ENCODE data around the gene COCH. TPM values are rescaled to one million over a fixed set of nuclear protein-coding genes. Genes with fewer than 3 reads are reported as not detected.

COCH gene
- total and polyA plus RNA-seq, 8 donors: 0.55 to 2.0 (median 1.4) TPM

DNA sequence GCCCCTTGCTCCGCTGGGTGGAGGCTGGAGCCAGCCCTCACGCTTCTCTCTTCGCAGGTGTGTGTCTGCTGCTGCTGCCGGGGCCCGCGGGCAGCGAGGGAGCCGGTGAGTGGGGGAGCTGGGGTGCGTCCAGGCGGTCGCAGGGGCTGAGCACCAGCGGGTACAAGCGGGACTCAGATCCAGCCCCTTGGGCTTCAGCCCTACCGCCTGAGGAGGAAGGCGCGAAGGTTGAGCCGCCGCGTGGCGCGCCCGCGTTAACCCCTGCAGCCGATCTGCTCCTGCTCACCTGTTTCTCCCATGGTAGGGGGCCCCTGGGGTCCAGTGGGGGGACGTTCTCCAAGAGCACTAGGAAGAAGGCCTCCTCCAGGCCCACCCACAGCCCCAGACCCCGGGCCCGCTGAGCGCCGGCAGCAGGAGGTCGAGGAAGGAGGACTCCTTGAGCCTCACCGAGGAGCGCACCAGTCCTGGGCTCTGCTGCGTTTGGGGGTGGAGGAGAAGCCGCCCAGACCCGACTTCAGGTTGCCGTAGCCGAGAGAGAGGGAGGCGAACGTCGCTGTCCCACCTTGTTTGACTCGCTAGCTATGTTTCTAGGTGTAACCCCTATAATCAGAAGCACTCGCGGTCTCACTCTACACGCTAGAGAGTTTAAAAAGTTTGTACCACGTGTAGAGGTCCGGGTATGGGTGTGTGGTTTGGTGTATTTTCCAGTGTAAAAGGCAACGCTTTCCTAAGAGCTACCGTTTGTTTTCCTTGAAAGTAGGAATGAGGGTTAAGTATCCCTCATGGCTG, 834 bp downstream of the COCH start:
- Histone ChIP-seq H3K4me3 (peak overlapping the region; percentile 28 to 48), H3K27ac (no peak overlapping the region), H3K4me1 (peaks cover 10 to 18% of the 10 kb centered on the region in 2 donors), H3K27me3 (peaks cover 40 to 76% of the 10 kb centered on the region in 2 donors), H3K9me3 (no peaks in the 10 kb centered on the region), H3K36me3 (no peaks in the 10 kb centered on the region)
- DNase-seq (peak in 1 of 4 donors; percentile 73), ATAC-seq (peak; percentile 43)
- TF ChIP-seq, protein P1, sequence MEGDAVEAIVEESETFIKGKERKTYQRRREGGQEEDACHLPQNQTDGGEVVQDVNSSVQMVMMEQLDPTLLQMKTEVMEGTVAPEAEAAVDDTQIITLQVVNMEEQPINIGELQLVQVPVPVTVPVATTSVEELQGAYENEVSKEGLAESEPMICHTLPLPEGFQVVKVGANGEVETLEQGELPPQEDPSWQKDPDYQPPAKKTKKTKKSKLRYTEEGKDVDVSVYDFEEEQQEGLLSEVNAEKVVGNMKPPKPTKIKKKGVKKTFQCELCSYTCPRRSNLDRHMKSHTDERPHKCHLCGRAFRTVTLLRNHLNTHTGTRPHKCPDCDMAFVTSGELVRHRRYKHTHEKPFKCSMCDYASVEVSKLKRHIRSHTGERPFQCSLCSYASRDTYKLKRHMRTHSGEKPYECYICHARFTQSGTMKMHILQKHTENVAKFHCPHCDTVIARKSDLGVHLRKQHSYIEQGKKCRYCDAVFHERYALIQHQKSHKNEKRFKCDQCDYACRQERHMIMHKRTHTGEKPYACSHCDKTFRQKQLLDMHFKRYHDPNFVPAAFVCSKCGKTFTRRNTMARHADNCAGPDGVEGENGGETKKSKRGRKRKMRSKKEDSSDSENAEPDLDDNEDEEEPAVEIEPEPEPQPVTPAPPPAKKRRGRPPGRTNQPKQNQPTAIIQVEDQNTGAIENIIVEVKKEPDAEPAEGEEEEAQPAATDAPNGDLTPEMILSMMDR (IDR thresholded peaks at IDR 0.05): no peak
- intact Hi-C loops (cut with DNase I): no loop called here

DNA sequence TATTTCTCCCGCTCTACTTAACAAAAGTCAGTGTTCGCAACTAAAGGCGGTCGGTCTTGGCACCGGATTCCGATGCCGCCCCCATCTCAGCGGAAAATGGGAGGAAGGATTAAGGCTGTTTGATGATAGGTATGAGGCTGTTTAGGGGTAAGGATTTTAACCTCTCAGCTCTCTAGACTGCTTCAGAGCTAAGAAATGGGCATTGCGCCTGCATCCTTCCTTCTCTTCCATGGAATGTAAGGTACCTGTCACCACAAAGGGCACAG, 1.4 kb downstream of the COCH start:
- TF ChIP-seq, protein P1 (IDR thresholded peaks at IDR 0.05): no peak
- Histone ChIP-seq H3K9me3 (no peaks in the 10 kb centered on the region), H3K4me3 (no peak overlapping the region), H3K4me1 (peaks cover 10 to 18% of the 10 kb centered on the region in 2 donors), H3K36me3 (no peaks in the 10 kb centered on the region), H3K27me3 (peaks cover 40 to 75% of the 10 kb centered on the region in 2 donors), H3K27ac (no peak overlapping the region)
- intact Hi-C loops (cut with DNase I): no loop called here
- ATAC-seq: no peak
- no peak for DNase-seq

DNA sequence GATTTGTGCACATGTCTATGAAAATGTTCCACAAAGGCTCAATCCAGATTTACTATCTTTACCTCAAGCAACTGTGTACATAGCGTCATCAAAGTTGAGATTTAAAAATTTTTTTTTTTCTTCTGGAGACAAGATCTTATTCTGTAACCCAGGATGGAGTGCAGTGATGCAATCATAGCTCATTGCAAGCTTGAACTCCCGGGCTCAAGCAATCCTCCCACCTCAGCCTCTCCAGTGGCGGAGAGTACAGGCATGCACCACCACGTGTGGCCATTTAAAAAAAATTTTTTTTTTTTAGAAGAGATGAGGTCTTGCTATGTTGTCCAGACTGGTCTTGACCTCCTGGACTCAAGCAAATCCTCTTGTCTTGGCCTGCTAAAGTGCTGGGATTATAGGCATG, 2.3 kb downstream of the COCH start:
- TF ChIP-seq, protein P1 (IDR thresholded peaks at IDR 0.05): no peak
- ATAC-seq (no peak), DNase-seq (no peak)
- intact Hi-C loops (cut with DNase I): no loop called here
- Histone ChIP-seq H3K27me3 (peaks cover 40 to 65% of the 10 kb centered on the region in 2 donors), H3K9me3 (no peaks in the 10 kb centered on the region), H3K4me1 (peaks cover 10 to 18% of the 10 kb centered on the region in 2 donors), H3K4me3 (no peak overlapping the region), H3K36me3 (no peaks in the 10 kb centered on the region), H3K27ac (no peak overlapping the region)

DNA sequence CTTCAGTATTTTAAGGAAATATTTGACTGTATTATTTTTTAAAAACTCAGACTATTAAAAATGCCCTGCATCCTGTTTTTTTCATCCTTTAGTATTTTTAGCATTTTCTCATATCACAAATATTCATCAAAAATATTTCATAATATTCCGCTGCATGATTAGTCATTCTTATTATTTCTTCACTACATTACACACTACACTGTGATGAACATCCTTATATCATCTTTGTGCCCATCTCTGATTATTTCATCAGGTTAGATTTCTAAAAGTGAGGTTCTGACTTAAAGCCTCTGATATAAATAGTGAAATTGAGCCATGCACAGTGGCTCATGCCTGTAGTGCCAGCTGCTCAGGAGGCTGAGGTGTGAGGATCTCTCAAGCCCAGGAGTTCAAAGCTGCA, 8.1 kb downstream of the COCH start:
- no peak for ATAC-seq
- Histone ChIP-seq H3K36me3 (no peaks in the 10 kb centered on the region), H3K4me1 (no peaks in the 10 kb centered on the region), H3K27ac (no peak overlapping the region), H3K9me3 (no peaks in the 10 kb centered on the region), H3K4me3 (no peak overlapping the region), H3K27me3 (peaks cover 0 to 9% of the 10 kb centered on the region in 2 donors)
- intact Hi-C loops (cut with DNase I): no loop called here
- TF ChIP-seq, protein P1 (IDR thresholded peaks at IDR 0.05): no peak
- DNase-seq: no peak

DNA sequence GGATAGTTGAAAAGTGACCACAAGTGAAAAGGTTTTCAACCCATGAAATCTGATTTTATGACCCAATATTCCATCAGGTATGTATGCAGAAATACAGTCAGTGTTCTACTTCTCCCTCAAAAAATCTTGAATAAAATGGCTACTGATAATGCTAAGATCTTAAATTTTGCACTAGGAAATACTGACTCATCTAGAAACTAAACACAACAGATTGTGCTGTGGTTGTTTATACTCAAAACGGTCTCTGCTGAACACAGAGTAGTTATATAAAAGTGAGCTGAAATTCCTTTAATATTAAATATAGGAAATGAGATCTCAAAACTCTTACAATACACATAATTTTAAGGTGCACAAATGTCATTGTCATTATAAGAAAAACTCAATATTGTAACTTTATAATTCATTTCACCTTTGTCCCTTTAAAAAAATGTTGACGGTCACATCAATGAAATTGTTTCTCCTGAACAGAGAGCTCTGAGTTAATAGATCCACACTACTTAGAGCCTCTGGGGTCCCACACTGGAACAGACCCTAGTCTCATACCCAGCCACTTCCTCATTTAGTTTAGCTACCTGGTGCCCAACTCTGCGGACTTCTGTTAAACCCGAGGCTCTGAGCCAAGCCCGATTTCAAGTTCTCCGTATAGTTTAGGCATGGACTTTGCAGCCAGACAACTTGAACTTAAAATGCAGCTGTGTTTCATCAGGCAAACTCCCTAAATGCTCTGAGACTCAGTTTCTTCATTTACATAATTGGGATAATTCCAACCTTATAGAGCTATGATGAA, 9.3 kb downstream of the COCH start:
- intact Hi-C loops (cut with DNase I): no loop called here
- no peak overlapping the region for H3K27ac ChIP-seq
- H3K4me3 ChIP-seq: no peak overlapping the region
- H3K27me3 ChIP-seq: no peaks in the 10 kb centered on the region
- no peaks in the 10 kb centered on the region for H3K9me3 ChIP-seq
- no peaks in the 10 kb centered on the region for H3K36me3 ChIP-seq
- TF ChIP-seq, protein P1 (IDR thresholded peaks at IDR 0.05): no peak
- no peak for ATAC-seq
- H3K4me1 ChIP-seq: no peaks in the 10 kb centered on the region
- no peak for DNase-seq
